K562 (cell line): Measurements from ENCODE around the gene PLXND1. TPM values are rescaled to one million over a fixed set of nuclear protein-coding genes. Genes with fewer than 3 reads are reported as not detected.

Experiments used
- AFF4 ChIP-seq: sonication (generic); formaldehyde crosslinking; IDR thresholded peaks from 2 replicates; pipeline ENCODE4 v1.8.0; 2023; ENCODE audit warnings: mild to moderate bottlenecking, missing genetic modification reagents
- CBX1 ChIP-seq: sonication (generic); IDR thresholded peaks from 2 replicates; pipeline ENCODE4 v1.6.1; 2016; ENCODE audit warnings: antibody characterized with exemption, low read depth, mild to moderate bottlenecking
- CHCHD3 ChIP-seq: fragments of 250-450 bp; sonication (Bioruptor Pico); IDR thresholded peaks from 2 replicates; pipeline ENCODE4 v2.1.2; 2022; ENCODE audit warnings: mild to moderate bottlenecking
- CREBBP ChIP-seq: IDR thresholded peaks from one replicate; pipeline ENCODE4 v1.6.1; 2012; ENCODE audit warnings: low read depth, mild to moderate bottlenecking, control low read depth, inconsistent platforms, low read length
- ETV5 ChIP-seq: sonication (generic); formaldehyde crosslinking; IDR thresholded peaks from 2 replicates; pipeline ENCODE4 v1.4.0; 2020; ENCODE audit warnings: low read depth, mild to moderate bottlenecking, missing genetic modification reagents
- HBP1 ChIP-seq: fragments of 450-650 bp; formaldehyde crosslinking; IDR thresholded peaks from 2 replicates; pipeline ENCODE4 v1.4.0; 2022; ENCODE audit warnings: missing genetic modification characterization
- HDAC3 ChIP-seq: fragments of 450-650 bp; IDR thresholded peaks from 2 replicates; pipeline ENCODE4 v1.6.1; 2018; ENCODE audit warnings: borderline replicate concordance, mild to moderate bottlenecking, moderate library complexity; ENCODE audit not compliant: partially characterized antibody
- HMBOX1 ChIP-seq: sonication (generic); IDR thresholded peaks from 2 replicates; pipeline ENCODE4 v1.6.1; 2016
- KDM4B ChIP-seq, 2 experiments: fragments of 450-650 bp in 1 of 2; sonication (generic) in 1 of 2; IDR thresholded peaks; 2 replicates each; pipeline ENCODE4 v1.6.1; 2016 to 2017; ENCODE audit warnings: borderline replicate concordance in 2 of 2, antibody characterized with exemption in 1 of 2, low read depth in 1 of 2, mild to moderate bottlenecking in 1 of 2
- MCM2 ChIP-seq: fragments of 450-650 bp; IDR thresholded peaks from 2 replicates; pipeline ENCODE4 v1.6.1; 2017; ENCODE audit warnings: low read depth, mild to moderate bottlenecking
- NEUROD1 ChIP-seq: fragments of 150-350 bp; IDR thresholded peaks from 2 replicates; pipeline ENCODE4 v1.6.1; 2014; ENCODE audit warnings: borderline replicate concordance, low read length, low read depth; ENCODE audit not compliant: partially characterized antibody
- NRF1 ChIP-seq, 2 experiments: fragments of 450-650 bp; IDR thresholded peaks in 1 of 2; conservative IDR thresholded peaks in 1 of 2; 2 replicates each; pipeline ENCODE4 v1.6.1; 2014; ENCODE audit warnings: mild to moderate bottlenecking in 2 of 2
- PATZ1 ChIP-seq: fragments of 250-450 bp; sonication (Bioruptor Pico); IDR thresholded peaks from 2 replicates; pipeline ENCODE4 v1.5.0; 2020; ENCODE audit warnings: mild to moderate bottlenecking, borderline replicate concordance
- TCF7L2 ChIP-seq: fragments of 150-350 bp; IDR thresholded peaks from 2 replicates; pipeline ENCODE4 v1.6.1; 2016; ENCODE audit warnings: low read depth, mild to moderate bottlenecking, low read length, moderate library complexity
- THRA ChIP-seq: fragments of 450-650 bp; IDR thresholded peaks from 2 replicates; pipeline ENCODE4 v1.6.1; 2017; ENCODE audit warnings: mild to moderate bottlenecking, moderate library complexity
- ZC3H8 ChIP-seq: fragments of 450-650 bp; IDR thresholded peaks from 2 replicates; pipeline ENCODE4 v1.6.1; 2017
- ZNF584 ChIP-seq: fragments of 200-800 bp; sonication (Bioruptor generic); IDR thresholded peaks from 2 replicates; pipeline ENCODE4 v1.6.1; 2016; ENCODE audit warnings: low read depth, mild to moderate bottlenecking, missing genetic modification characterization, missing compliant biosample characterization
- polyA plus RNA-seq, 8 experiments: library from polyadenylated mRNA; depleted of rRNA in 4 of 8; stranded (reverse) in 5 of 8; unstranded in 3 of 8; fragments of >200 nt; fragmentation: Nextera tagmentation in 2 of 8; fragmentation: Illumina TruSeq in 1 of 8; extraction: Ambion mirVana in 2 of 8; extraction: Trizol in 1 of 8; gene quantifications; 2 replicates each; pipeline versions ENCODE4 v1.2.1 to v1.2.3, GENCODE V29; 2011 to 2014; ENCODE audit warnings: inconsistent platforms in 1 of 8, missing spikeins in 1 of 8
- total RNA-seq, 7 experiments: library from RNA; depleted of rRNA in 6 of 7; stranded (reverse); fragments of >200 nt in 6 of 7; fragmentation: Illumina TruSeq in 2 of 7; extraction: Trizol in 2 of 7; gene quantifications; 2 replicates each; pipeline versions ENCODE4 v1.2.1 to v1.2.3, GENCODE V29; 2011 to 2021; ENCODE audit warnings: low replicate concordance in 1 of 7

The PLXND1 gene
- total and polyA plus RNA-seq, 9 of the 15 experiments (the other 6 are each of a cell fraction or from before 2014, with no cell fraction given) = 0.34 to 28.8 (median 14.0) TPM

GRCh38 chr3:129599607-129600006, 6.9 kb downstream of the PLXND1 start (continued):
- TF ChIP-seq ETV5 = no peak; the same call in 1 of the 2 replicates
- no peak for TF ChIP-seq ZC3H8
- TF ChIP-seq MCM2 = no peak
- no peak for TF ChIP-seq NEUROD1
- TF ChIP-seq TCF7L2 = no peak
- TF ChIP-seq KDM4B (IDR thresholded peaks at IDR 0.05; ENCODE audit: borderline replicate concordance in 2 of 2, low read depth in 1 of 2) = 0 out of 4 replicates have a peak, but pooled peaks of 1 of the 2 experiments have one; percentile 60
- no peak for TF ChIP-seq PATZ1 (CRISPR knock-in tag)
- no peak for TF ChIP-seq HMBOX1
- no peak for TF ChIP-seq THRA
- no peak for TF ChIP-seq CHCHD3 (CRISPR knock-in tag)
- no peak for TF ChIP-seq CREBBP
- TF ChIP-seq AFF4 (CRISPR knock-in tag) = no peak
- 0 out of 4 replicates have a peak, but pooled peaks of 1 of the 2 experiments have one; percentile 31 for TF ChIP-seq NRF1 (conservative IDR thresholded peaks at IDR 0.05 in 1 of 2, IDR thresholded peaks at IDR 0.05 in 1 of 2)
- TF ChIP-seq HDAC3 = no peak
- TF ChIP-seq ZNF584 (CRISPR knock-in tag) = no peak
- TF ChIP-seq HBP1 (CRISPR knock-in tag) = no peak
- no peak for TF ChIP-seq CBX1
